Activated T-cell treated with anti-CD3 and anti-CD28 coated beads, Interleukin-2, amount 50 U/mL, for 48 hours (primary cell): Measurements from ENCODE around the gene SOSTDC1.

Experiments
- DNase-seq, 2 experiments: peaks; one replicate each; pipeline ENCODE4 v3.0.0-alpha.2; 2020

SOSTDC1 gene

GRCh38 chr7:16417906-16418305, 47.6 kb downstream of the SOSTDC1 start:
- no peak for DNase-seq

- DNase-seq: no peak
These were observed 49.0 kb downstream of the SOSTDC1 start for GRCh38 chr7:16416289-16417282.

- DNase-seq: no peak
These were observed 53.0 kb downstream of the SOSTDC1 start for GRCh38 chr7:16412274-16413254.
